Measurements from ENCODE around the gene CDHR4. TPM values are rescaled to one million over a fixed set of nuclear protein-coding genes. Genes with fewer than 3 reads are reported as not detected.

The CDHR4 gene
- total RNA-seq, 1 donor from 2014 or later, result not detected

DNA sequence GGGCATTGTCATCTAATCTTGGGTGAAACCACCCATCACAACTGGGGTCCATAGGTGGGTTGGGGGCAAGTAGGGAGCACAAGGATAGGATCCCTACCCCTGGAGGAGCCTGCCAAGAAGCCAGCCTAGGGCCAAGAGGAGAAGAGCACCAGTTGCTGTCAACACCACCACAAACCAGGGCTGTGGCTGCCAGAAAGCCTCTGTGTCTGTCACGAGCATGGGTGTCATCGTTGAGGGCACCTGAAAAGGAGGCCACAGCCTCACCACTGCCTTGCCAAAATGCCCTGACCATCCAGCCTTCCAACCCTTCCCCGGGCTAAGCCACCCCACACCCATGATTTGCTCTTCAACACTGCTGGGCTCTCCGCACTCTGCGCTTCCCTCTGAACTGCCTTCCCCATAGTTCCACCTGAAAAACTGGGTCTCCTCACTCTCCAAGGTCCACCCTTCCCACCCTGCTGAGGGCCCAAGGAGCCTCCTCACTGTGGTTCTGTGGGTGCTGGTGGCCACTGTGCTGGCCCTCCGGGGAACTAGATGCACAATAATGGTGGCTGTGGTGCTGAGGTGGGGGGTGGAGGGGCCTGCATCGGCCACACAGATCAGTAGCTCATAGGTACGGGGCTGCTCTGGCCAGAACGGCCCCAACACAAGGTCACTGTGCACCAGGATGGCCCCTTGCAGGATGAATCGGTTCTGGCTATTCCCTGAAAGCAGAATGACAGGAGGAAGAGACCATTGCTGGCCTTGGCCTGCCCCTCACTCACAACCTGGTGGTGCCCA is 7.1 kb downstream of the CDHR4 start:
- TF ChIP-seq, protein P1, sequence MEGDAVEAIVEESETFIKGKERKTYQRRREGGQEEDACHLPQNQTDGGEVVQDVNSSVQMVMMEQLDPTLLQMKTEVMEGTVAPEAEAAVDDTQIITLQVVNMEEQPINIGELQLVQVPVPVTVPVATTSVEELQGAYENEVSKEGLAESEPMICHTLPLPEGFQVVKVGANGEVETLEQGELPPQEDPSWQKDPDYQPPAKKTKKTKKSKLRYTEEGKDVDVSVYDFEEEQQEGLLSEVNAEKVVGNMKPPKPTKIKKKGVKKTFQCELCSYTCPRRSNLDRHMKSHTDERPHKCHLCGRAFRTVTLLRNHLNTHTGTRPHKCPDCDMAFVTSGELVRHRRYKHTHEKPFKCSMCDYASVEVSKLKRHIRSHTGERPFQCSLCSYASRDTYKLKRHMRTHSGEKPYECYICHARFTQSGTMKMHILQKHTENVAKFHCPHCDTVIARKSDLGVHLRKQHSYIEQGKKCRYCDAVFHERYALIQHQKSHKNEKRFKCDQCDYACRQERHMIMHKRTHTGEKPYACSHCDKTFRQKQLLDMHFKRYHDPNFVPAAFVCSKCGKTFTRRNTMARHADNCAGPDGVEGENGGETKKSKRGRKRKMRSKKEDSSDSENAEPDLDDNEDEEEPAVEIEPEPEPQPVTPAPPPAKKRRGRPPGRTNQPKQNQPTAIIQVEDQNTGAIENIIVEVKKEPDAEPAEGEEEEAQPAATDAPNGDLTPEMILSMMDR (IDR thresholded peaks at IDR 0.05), result no peak
- TF ChIP-seq EZH2phosphoT487 (IDR thresholded peaks at IDR 0.05) (no peak), EZH2 (IDR thresholded peaks at IDR 0.05) (no peak)
- DNase-seq (ENCODE audit: low spot score), result no peak
- Histone ChIP-seq H3K36me3 (no peaks in the 10 kb centered on the region), H3K4me1 (no peaks in the 10 kb centered on the region), H3K4me2 (no peak overlapping the region), H3K27ac (no peak overlapping the region), H3F3A (ENCODE audit: low read depth) (no peaks in the 10 kb centered on the region), H4K20me1 (ENCODE audit: low read depth) (no peaks in the 10 kb centered on the region), H2AFZ (replicated peaks) (no peak overlapping the region), H3K9ac (no peak overlapping the region), H3K9me3 (ENCODE audit: low read depth) (no peaks in the 10 kb centered on the region), H3K4me3 (no peak overlapping the region), H3K79me2 (ENCODE audit: low read depth) (no peaks in the 10 kb centered on the region), H3K27me3 (no peaks in the 10 kb centered on the region)
- H3K4me1 Mint-ChIP-seq, result peaks cover 16% of the 10 kb centered on the region
- H3K4me3 Mint-ChIP-seq, result no peak overlapping the region
- H3K27ac Mint-ChIP-seq, result peak overlapping the region; percentile 34
- no peaks in the 10 kb centered on the region for H3K36me3 Mint-ChIP-seq
- peaks cover 18% of the 10 kb centered on the region for H3K27me3 Mint-ChIP-seq (ENCODE audit: insufficient read depth, low read depth)
- no peaks in the 10 kb centered on the region for H3K9me3 Mint-ChIP-seq

GRCh38 chr3:49791571-49791970 is 8.1 kb downstream of the CDHR4 start:
- no peak overlapping the region for H3K4me2 ChIP-seq
- no peaks in the 10 kb centered on the region for H3K36me3 ChIP-seq
- peaks cover 18% of the 10 kb centered on the region for H3K27me3 Mint-ChIP-seq (ENCODE audit: insufficient read depth, low read depth)
- H3K9ac ChIP-seq, result no peak overlapping the region
- no peak overlapping the region for H3K4me3 Mint-ChIP-seq
- H3K4me1 ChIP-seq, result no peaks in the 10 kb centered on the region
- no peaks in the 10 kb centered on the region for H3K9me3 ChIP-seq (ENCODE audit: low read depth)
- H3K27me3 ChIP-seq, result no peaks in the 10 kb centered on the region
- no peak overlapping the region for H2AFZ ChIP-seq (replicated peaks)
- no peak for TF ChIP-seq EZH2 (IDR thresholded peaks at IDR 0.05)
- no peak overlapping the region for H3K4me3 ChIP-seq
- no peaks in the 10 kb centered on the region for H3K9me3 Mint-ChIP-seq
- peaks cover 5% of the 10 kb centered on the region for H3F3A ChIP-seq (ENCODE audit: low read depth)
- H3K4me1 Mint-ChIP-seq, result peaks cover 23% of the 10 kb centered on the region
- DNase-seq (ENCODE audit: low spot score), result no peak
- H3K79me2 ChIP-seq (ENCODE audit: low read depth), result no peaks in the 10 kb centered on the region
- no peak overlapping the region for H3K27ac Mint-ChIP-seq
- H3K27ac ChIP-seq, result no peak overlapping the region
- no peaks in the 10 kb centered on the region for H4K20me1 ChIP-seq (ENCODE audit: low read depth)
- no peaks in the 10 kb centered on the region for H3K36me3 Mint-ChIP-seq

GRCh38 chr3:49790626-49791411 is 8.9 kb downstream of the CDHR4 start:
- Histone ChIP-seq H3K4me3 (no peak overlapping the region), H3K9ac (no peak overlapping the region), H2AFZ (replicated peaks) (no peak overlapping the region), H3K4me1 (no peaks in the 10 kb centered on the region), H3F3A (ENCODE audit: low read depth) (peaks cover 5% of the 10 kb centered on the region), H3K36me3 (no peaks in the 10 kb centered on the region), H4K20me1 (ENCODE audit: low read depth) (no peaks in the 10 kb centered on the region), H3K27ac (no peak overlapping the region), H3K27me3 (no peaks in the 10 kb centered on the region), H3K4me2 (no peak overlapping the region), H3K9me3 (ENCODE audit: low read depth) (no peaks in the 10 kb centered on the region), H3K79me2 (ENCODE audit: low read depth) (peaks cover 5% of the 10 kb centered on the region)
- no peak for DNase-seq (ENCODE audit: low spot score)
- Mint-ChIP-seq H3K4me3 (peak overlapping the region; percentile 7), H3K27ac (no peak overlapping the region), H3K4me1 (peaks cover 24% of the 10 kb centered on the region), H3K27me3 (ENCODE audit: insufficient read depth, low read depth) (peaks cover 13% of the 10 kb centered on the region), H3K9me3 (no peaks in the 10 kb centered on the region), H3K36me3 (no peaks in the 10 kb centered on the region)
- TF ChIP-seq, protein P1 (IDR thresholded peaks at IDR 0.05), result no peak
- TF ChIP-seq EZH2 (IDR thresholded peaks at IDR 0.05), result no peak
- no peak for TF ChIP-seq EZH2phosphoT487 (IDR thresholded peaks at IDR 0.05)
